PC-9 (cell line): ENCODE results near the gene ALK.

Experiments
- EZH2 ChIP-seq: fragments of 200-600 bp; sonication (generic); IDR thresholded peaks from 2 replicates; pipeline ENCODE4 v1.8.0; 2017; ENCODE audit warnings: antibody characterized with exemption, low read depth
- TF ChIP-seq, protein P1 (sequence below): fragments of 200-600 bp; sonication (generic); conservative IDR thresholded peaks from 2 replicates; pipeline ENCODE4 v1.6.1; 2017; ENCODE audit warnings: mixed run types, antibody characterized with exemption, mild to moderate bottlenecking, moderate library complexity

DNA sequence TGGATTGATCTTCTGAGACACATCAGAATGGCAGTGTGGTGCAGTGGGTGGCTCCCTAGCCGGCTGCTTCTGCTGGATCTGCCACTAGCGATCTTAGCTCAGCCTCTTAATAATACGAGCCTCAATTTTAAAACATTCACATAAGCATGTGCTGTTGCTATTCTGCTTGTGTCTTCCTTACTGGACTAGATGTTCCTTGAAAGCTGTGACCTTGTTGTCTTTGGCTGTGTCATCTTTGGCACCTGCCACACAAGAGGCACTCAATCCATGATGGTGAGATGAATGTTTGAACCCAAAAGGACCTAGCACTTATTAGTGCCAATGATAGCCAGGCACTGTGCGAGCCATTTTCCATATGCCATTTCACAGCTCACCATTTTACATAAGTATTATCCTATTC, 393.0 kb downstream of the ALK start:
- TF ChIP-seq, protein P1, sequence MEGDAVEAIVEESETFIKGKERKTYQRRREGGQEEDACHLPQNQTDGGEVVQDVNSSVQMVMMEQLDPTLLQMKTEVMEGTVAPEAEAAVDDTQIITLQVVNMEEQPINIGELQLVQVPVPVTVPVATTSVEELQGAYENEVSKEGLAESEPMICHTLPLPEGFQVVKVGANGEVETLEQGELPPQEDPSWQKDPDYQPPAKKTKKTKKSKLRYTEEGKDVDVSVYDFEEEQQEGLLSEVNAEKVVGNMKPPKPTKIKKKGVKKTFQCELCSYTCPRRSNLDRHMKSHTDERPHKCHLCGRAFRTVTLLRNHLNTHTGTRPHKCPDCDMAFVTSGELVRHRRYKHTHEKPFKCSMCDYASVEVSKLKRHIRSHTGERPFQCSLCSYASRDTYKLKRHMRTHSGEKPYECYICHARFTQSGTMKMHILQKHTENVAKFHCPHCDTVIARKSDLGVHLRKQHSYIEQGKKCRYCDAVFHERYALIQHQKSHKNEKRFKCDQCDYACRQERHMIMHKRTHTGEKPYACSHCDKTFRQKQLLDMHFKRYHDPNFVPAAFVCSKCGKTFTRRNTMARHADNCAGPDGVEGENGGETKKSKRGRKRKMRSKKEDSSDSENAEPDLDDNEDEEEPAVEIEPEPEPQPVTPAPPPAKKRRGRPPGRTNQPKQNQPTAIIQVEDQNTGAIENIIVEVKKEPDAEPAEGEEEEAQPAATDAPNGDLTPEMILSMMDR = no peak
- no peak for TF ChIP-seq EZH2
